HG03060 (cell line): Measurements from ENCODE around the gene CLIP2.
"Not testable (repeated sequence)": the region's sequence is repeated elsewhere in the genome, so short reads cannot be mapped to it uniquely, and the experiment has no call there.

ENCODE experiments used
- ATAC-seq: cut with Tn5 transposase; IDR thresholded peaks from one replicate; pipeline ENCODE4 v1.9.1; 2021; ENCODE audit warnings: low read depth, moderate number of reproducible peaks; ENCODE audit not compliant: unreplicated experiment

The CLIP2 gene

DNA sequence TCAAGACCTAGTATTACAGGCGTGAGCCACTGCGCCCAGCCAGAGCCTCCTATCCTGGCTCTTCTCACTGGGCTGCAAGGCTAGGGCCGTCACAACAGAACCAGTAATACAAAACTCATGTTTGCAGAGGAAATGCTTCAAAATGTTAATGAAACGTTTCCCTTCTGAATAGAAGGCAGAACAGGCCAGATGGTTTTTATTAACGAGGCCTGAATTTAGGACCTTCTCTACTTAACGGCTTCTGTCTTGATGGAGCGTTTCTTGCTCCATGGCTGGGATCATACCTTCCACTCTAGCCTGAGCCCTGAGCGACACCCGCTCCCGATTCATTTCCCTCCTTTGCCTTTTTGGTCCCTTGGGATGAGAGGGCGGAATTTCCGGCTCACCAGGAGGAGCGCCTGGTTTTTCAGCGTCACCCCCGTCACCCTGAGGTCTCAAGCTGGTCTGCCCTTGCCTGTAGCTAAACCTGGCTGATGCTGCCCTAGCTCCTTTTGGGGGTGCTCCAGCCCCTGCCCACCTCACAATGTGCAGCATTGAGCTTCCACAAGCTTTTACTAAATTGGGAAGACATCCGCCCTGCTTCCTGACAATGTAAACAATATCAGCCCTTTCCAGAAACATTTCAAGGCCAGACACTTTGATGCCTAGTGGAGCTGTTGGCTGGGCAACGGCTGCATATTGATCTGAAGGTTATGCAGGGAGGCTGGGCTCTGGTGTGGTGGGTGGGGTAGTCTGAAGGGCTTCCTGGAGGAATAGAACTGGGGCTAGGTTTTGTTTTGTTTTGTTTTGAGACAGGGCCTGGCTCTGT lies 5.2 kb downstream of the CLIP2 start:
- no peak for ATAC-seq

DNA sequence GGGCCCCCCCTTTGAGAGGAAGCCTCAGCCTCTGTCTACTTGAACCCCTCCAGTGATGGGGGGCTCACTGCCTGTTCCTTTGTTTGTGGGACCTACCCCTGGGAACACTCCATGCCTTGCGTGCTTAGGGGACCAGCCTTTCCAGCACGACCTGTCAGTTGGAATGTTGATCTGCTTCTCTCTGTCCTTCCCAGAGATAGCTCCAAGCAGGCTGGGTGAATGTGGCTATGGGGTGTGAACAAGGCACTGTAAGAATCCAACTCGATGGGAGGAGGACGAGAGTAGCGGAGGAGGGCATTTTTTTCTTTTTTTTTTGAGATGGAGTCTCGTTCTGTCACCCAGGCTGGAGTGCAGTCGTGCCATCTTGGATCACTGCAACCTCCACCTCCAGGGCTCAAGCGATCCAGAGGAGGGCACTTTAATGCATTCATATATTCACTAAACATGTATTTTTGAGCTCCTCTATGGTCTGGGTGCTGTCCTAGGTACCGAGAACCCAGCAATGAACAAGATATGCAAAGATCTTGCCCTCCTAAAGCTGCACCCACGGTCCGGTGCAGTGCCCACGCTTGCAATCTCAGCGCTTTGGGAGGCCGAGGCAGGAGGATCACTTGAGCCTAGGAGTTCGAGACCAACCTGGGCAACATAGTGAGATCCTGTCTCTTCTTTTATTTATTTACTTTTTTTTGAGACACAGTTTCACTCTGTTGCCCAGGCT lies 8.5 kb downstream of the CLIP2 start:
- ATAC-seq, result no peak

DNA sequence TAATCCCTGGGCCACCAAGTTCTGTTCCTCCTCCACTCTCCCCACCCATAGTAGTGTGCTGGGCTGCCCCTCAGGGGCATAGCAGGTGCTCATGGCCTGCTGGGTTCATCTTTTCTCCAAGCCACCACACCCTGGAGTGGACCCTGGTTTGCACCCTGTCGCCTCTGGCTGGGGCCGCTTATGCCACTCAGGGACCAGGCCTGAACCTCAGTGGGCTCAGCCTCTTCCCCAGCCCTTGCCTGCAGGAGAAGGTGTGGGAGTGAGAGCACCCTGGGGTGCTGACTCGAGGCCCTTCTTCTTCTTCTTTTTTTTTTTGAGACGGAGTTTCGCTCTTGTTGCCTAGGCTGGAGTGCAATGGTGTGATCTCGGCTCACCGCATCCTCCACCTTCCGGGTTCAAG lies 10.2 kb downstream of the CLIP2 start:
- no peak for ATAC-seq

DNA sequence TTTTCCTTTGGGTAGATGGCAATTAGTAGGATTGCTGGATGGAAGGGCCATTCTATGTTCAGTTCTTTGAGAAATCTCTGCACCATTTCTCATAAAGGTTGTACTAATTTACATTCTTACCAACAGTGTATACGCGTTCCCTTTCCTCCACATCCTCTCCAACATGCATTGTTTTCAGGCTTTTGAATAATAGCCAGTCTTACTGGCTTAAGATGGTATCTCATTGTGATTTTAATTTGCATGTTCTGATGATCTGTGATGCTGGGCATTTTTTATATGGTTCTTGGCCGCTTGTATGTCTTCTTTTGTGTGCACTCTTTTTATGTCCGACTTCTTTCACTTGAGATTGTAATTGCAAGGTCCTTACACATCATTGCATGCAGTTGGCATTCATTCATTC lies 11.7 kb downstream of the CLIP2 start:
- ATAC-seq, result no peak

DNA sequence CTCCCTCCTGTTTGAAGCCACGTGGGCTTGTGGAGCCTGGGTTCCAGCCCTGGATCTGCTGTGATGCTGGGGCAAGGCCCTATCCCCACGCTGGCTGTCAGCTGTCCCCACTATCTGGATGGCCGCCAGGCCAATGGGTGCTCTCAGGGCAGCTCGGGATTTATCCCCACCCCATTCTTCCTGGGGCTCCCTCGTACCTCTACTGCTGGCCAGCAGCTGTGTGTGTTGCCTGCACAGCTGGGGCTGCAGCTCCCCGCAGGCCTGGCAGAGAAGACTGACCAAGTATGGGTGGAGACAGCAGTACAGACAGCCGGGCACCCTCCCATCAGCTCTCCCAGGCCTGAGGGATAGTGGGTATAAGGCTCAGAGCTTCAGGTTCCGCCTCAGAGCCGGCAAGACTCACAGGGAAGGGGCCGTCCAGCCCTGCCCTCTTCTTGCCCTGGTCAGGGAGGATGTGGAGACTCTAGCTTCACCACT lies 13.6 kb downstream of the CLIP2 start:
- ATAC-seq, result no peak

DNA sequence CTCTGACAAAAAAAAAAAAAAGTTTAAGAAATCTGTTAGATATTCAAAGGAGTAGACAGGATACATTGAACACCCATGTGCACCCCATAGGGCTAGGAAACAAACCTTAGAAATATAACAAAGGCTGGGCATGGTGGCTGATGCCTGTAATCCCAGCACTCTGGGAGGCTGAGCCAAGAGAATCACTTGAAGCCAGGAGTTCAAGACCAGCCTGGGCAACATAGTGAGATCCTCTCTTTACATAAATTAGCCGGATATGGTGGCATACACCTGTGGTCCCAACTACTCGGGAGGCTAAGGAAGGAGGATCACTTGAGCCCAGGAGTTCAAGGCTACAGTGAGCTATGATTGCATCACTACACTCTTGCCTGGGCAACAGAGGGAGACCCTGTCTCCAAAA lies 15.3 kb downstream of the CLIP2 start:
- ATAC-seq, result no peak

DNA sequence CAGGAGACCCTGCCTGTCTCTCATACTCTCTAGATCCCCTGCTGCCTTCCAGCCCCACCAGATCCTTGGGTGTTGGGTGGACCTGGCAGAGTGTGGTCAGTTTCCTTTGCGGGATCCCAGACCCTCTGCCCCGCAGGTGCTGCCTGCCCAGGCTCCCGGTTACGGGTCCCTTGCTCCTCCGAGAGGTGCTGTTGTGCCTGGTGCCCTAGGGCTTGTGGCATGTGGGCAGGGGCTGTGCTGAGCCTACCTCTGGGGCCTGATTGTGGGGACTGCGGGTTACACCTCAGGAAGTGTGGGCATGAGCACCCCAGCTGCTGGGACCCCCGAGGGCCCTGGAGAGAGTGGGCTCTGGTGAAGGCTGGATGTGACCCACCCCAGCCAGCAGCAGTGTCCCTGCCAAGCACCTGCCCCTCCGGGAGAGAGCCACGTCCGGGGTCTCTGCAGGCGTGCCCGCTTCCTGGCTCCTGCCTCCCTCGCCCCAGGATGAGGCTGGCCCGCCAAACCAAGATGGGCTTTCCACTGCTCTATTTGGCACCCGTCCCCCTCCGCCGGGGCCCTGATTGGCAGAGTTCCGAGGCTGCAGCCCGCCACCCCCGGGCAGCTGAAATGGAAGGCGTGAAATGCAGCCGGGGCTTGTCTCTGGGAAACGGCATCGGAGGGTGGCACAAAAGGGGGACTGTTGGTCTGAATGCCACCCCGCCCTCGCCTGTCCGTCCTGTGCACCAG lies 17.0 kb downstream of the CLIP2 start:
- no peak for ATAC-seq

DNA sequence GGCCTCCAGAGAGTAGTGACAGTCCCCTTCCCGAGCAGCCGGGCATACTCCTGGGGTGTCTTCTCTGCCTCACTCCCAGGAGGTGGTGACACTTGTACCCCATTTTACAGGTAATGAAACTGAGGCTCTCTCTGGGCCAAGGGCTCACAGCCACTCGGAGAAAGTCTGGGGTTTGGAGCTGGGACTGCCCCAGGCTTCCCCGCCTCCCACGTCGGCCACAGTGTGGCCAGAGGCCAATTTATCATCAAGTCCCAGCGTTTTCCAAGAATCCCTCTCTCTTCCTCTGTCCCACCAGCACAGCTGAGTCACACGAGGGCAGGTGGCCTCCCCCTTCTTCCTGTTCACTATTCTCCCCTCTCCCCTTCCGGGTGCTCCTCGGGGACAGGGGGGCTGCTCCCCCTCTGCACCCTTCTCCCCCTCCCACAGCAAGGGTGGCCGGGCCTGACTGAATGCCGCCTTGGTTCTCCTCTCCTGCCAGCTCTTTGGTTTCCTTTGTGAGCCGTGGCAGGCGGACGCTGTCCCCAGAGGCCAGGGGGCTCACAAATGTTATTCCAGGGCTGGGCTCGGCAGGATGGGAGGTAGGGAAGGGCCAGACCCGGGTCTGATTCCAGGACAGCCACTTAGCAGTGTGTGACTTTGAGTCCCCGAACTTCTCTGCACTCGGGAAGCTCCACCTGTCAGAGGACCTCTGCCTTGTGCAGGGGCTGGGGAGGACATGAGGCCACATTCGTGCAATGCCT lies 17.7 kb downstream of the CLIP2 start:
- no peak for ATAC-seq

DNA sequence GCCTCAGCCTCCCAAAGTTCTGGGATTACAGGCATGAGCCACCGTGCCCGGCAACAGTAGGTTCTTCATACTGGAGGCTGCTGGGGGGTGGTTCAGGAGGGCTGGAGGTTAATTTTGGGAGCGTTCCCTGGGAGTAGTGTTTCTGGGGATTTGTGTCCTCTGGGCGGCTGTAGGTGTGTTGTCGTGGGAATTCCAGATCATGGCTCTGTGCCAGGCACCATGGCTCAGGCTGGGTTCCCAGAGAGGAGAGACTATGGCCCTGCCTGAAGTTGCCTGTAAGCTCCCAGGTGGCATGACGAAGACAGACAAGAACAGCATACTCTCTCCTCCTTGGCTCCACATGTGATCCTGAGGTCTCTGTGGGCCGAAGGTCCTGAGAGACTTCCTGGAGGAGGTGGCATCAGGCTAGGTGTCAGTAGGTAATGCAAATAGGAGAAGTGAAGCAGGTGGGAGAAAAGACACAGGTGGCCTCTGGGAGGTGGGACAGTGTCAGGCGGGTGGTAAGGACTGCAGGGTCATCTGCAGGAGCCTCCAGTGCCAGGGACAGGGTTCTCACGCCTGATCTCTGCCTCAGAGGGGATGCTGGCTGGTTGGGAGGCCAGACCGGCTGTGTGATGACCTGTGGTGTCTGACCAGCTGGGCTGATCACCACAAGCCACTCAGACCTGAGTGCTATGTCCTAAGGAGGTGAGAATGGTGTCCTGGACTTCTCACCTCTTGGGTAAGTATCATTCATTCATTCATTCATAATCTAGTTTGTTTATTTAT lies 18.7 kb downstream of the CLIP2 start:
- ATAC-seq, result no peak

DNA sequence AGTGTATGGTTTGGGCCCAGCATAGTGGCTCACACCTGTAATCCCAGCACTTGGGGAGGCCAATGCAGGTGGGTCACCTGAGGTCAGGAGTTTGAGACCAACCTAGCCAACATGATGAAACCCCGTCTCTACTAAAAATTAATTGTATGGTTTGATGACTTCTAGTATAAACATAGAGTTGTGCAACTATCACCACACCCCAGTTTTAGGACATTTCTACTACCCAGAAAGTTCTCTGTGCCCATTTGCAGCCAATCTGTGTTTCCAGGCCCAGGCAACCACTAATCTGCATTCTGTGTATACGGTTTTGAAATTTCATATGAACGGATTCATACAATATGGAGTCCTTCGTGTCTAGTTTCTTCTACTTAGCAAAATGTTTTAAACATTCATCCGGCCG lies 20.0 kb downstream of the CLIP2 start:
- no peak for ATAC-seq

DNA sequence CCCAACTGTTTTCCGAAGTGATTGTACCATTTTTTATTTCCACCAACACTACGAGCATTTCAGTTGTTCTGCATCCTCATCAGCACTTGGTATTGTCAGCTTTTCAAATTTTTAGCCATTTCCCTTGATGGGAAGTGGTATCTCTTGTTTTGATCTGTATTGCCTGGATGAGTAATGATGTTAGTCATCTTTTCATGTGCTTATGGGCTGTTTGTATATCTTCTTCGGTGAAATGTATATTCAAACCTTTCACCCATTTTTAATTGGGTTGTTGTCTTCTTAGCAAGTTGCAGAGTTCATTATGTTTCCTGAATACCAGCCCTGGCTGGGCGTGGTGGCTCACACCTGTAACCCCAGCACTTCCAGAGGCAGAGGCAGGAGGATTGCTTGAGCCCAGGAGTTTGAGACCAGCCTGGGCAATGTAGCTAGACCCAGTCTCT lies 22.1 kb downstream of the CLIP2 start:
- no peak for ATAC-seq

DNA sequence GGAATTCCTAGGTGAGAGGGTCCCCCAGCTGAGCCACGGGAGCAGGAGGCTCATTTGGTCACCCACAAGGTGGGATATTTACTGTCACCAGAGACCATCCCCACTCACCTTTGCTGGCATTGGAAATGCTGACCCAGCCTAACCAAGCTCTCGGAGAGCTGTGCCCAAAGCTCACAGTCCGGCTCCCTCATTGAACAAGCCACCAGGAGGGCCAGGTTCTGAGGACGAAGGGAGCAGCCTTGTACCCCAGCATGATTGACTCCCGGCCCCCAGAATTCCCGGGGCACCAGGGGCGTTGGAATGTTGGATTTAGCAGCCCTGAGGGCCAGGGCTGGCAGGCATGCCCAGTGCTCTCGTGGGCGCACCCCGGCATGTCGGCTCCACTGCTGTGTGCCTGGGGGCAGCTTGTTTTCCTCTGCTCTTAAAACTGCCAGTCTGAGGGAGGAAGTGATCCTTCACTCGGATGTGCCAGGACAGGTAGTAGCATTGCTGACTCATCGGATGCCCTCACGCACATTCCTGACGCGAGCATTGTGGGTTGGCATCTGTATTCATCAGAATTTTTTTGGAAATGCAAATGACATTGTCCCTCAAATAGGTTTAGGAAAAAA lies 23.3 kb downstream of the CLIP2 start:
- ATAC-seq, result no peak

DNA sequence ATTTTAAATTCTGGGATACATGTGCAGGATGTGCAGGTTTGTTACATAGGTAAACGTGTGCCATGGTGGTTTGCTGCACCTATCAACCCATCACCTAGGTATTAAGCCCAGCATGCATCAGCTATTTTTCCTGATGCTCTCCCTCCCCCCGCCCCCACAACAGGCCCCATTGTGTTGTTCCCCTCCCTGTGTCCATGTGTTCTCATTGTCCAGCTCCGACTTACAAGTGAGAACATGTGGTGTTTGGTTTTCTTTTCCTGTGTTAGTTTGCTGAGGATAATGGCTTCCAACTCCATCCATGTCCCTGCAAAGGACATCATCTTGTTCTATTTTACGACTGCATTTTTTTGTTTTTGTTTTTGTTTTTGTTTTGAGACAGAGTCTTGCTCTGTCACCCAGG lies 26.7 kb downstream of the CLIP2 start:
- not testable (repeated sequence) for ATAC-seq

DNA sequence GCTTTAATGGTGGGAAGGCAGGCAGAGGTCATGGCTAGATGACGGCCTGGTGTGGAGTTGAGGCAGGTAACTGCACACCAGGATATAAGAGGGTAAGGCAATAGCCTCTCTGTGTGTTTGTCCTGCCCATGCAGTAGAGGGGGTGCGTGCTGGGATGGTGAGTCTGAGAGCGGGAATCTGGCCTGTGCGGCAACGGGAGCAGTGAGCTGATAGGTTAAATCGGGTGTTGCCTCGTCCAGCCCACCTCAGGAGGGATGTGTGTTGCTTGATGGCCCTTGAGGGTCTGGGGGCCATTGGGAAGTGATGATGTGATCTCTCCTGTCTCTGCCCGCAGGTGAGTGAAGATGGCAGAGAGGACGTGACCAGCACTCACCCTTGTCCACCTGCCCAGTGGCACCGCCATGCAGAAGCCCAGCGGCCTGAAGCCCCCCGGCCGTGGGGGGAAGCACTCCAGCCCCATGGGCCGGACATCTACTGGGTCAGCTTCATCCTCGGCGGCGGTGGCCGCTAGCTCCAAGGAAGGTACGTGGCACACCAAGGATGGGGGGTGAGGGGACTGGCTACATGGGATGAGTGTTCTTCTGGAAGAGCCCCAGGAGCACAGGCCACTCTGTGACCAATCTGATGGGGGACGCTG lies 28.1 kb downstream of the CLIP2 start:
- no peak for ATAC-seq

DNA sequence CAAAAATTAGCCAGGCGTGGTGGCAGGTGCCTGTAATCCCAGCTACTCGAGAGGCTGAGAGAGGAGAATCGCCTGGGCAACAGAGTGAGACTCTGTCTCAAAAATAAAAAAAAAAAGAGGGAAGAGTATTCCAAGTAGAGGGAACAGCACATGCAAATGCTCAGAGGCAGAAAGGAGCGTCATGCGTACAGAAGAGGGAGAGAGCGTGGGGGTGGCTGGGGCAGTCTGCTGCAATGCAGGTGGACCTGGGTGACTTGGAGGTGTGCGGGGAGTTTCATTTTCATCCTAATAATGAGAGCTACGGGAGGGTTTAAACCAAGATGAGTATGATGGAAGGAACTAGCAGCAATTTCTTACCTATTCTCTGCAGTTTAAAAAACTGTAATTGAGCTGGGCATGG lies 28.8 kb downstream of the CLIP2 start:
- no peak for ATAC-seq

DNA sequence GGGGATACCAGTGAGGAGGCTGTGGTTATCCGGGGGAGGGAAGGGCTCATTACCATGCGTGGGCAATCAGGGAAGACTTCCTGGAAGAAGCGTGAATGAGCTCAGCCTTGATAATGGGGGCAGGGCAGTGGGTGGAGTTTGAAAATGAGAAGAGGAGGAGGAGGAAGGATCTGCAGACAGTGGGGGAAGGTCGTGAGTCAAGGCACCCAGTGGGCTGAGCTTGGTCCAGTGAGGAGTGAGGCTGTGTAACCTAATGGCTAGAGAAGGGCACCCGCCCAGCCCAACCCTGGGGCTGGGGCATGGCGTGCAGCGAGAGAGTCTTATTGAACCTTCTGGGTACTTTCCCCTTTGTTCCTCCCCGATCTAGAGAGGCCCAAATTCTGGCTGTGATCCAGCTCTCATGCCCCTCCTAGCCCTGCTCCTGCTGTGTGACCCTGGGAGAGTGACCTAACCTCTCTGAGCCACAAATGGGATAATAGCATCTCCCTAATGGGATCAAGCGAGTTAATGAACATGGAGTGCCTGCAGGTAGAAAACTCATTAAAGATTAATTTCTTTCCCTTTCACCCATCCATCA lies 31.5 kb downstream of the CLIP2 start:
- no peak for ATAC-seq

DNA sequence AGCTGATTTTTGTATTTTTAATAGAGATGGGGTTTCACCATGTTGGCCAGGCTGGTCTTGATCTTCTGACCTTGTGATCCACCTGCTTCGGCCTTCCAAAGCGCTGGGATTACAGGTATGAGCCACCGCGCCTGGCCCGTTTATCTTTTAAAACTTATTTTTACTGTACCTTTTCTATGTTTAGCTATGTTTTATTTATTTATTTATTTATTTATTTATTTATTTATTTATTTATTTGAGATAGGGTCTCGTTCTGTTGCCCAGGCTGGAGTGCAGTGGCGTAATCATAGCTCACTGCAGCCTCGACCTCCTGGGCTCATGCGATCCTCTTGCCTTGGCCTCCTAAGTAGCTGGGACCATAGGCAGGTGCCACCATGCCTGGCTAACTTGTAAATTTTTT lies 33.7 kb downstream of the CLIP2 start:
- not testable (repeated sequence) for ATAC-seq

DNA sequence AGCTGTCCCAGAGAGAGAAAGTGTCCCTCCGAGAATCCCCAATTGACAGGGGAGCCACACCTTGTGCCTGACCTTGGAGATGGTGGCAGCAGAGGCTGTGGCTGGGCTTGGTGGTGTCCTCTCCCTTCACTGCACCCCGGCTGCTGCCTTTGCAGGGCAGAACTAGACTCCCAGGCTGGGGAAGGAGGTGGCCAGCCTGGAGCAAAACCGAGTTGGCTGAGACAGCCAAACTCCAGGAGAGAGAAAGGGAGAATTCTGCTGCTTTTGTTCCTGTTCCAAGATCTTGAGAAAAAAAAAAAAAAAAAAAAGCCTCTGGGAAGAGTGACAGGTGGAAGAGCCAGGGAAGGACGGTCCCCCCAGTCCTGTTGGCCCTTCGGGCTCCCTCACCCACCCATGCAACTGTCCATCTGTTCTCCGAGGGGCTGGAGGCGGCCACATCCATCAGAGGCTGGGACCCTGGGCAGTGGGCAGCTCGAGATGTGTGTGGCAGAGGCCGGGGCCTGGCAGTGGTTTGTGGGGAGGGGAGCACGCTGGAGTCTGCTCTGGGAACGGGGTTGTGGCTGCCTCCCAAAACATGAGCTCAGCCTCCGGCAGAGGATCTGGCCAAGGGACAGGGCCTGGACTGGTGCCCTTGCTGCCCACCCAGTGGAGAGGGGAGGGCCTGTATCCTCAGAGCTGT lies 35.5 kb downstream of the CLIP2 start:
- ATAC-seq, result no peak
